HG02852 (cell line): ENCODE measurements around the gene ATP4B.

Experiments used
- ATAC-seq: cut with Tn5 transposase; IDR thresholded peaks from one replicate; pipeline ENCODE4 v1.9.1; 2021; ENCODE audit warnings: mild to moderate bottlenecking, moderate library complexity; ENCODE audit not compliant: unreplicated experiment

The ATP4B gene

DNA sequence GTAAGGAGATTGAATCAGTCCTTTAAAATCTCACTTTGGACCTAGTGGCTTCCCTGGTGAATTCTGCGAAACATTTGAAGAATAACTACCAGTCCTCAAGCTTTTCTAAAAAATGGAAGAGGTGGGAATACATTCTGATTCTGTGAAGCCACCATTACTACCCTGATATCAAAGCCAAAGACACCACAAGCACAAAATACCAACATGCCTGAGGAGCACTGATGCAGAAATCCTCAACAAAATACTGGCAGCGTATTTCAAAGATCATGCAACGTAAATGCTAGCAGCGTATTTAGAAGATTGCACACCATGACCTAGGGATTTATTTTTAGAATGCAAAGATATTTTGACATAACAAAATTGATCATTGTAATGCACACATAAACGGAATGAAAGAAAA lies 14.4 kb downstream of the ATP4B start:
- ATAC-seq: no peak

DNA sequence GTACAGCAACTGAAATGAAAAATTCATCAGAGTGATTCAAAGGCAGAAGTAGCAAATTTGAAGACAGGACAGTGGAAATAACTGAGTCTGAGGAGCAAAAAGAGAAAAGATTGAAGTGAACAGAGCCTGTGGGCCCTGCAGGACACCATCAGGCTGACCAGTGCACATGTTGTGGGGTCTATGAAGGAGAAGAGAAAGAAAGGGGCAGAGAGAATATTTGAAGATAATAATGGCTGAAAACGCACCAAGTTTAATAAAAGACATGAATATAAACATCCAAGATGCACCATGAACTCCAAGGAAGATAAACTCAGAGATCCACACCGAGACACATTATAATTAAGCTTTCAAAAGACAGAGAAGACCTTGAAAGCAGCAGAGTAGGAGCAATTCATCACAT lies 15.4 kb downstream of the ATP4B start:
- no peak for ATAC-seq

DNA sequence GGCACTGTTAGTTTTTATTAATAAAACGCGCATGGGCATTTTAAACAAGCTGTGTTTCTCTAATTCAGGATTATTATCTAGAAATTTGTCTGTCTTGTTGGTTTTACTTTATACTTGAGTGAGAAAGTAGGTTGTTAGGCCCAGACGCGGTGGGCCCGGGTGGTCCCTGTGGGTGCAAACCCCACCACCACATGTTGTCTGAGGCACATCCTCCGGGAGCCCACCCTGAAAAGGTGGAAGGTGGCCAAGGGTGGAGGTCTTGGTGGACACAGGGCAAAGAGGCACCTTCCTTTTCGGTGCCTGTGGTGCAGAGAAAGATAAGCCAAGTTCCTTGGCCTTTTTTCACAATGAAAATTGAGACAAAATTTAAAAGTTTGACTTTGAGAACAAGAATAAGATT lies 16.6 kb downstream of the ATP4B start:
- ATAC-seq: no peak

DNA sequence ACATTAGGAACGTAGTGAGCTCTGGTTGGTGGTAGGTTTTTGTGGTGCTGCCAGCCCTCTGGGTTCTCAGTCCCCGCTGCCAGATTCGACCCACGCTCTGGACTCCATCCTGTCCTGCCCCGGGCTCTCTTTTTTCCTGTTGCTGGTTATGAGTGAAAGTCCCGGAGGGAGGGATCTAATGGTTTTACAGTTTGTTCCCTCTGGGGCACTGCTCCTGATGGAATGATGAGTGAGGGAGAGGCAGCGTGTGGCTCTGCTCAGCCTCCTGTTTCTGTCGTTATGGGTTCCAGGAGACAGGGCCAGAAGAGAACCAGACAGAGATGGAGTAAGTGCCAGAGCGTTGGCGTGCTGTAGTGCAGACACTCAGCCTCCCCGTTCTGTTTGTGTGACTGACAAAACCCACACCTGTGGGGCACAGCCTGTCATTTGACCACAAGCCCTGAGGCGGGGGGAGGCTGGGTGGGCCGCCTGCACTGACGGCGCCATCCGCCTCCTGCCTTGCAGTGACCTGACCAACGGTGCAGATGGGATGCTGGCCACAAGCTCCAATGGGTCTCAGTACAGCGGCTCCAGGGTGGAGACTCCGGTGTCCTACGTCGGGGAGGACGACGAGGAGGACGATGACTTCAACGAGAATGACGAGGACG lies 18.3 kb downstream of the ATP4B start:
- ATAC-seq: no peak

DNA sequence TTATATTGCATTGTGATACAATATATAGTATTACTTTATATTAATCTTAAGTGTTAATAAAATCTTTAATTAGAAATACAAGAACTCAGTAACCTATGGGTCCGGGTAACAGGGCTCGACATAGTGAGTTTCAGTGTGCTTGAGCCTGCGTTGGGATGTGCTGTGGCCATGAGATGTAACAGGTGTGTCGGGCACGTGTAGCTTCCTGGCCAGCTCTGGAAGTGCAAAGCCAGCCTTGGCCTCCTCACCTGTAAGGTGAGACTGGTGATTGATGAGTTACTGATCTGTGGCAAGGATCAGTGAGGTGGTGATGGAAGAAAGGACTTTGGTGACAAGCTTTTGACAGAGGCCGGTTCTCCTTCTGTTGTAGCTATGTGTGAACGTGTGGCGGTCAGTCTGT lies 19.2 kb downstream of the ATP4B start:
- no peak for ATAC-seq

DNA sequence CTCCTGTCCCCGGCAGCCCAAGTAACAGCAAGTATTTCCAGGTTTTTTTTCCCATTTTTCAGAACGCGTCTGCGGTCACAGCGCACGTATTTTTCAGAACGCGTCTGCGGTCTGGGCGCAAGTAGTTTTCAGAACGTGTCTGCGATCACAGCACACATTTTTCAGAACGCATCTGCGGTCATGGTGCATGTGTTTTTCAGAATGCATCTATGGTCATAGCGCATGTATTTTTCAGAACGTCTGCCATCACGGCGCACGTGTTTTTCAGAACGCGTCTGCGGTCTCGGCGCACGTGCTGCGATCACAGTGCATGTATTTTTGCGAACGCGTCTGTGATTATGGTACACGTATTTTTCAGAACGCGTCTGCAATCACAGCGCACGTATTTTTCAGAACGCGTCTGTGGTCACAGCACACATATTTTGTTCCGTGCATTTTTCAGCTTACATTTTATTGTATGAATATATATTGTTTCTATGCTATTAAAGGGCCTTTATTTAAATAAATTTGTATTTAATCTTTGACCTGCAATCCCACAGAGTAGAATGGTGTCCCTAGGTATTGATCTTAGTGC lies 19.7 kb downstream of the ATP4B start:
- no peak for ATAC-seq

DNA sequence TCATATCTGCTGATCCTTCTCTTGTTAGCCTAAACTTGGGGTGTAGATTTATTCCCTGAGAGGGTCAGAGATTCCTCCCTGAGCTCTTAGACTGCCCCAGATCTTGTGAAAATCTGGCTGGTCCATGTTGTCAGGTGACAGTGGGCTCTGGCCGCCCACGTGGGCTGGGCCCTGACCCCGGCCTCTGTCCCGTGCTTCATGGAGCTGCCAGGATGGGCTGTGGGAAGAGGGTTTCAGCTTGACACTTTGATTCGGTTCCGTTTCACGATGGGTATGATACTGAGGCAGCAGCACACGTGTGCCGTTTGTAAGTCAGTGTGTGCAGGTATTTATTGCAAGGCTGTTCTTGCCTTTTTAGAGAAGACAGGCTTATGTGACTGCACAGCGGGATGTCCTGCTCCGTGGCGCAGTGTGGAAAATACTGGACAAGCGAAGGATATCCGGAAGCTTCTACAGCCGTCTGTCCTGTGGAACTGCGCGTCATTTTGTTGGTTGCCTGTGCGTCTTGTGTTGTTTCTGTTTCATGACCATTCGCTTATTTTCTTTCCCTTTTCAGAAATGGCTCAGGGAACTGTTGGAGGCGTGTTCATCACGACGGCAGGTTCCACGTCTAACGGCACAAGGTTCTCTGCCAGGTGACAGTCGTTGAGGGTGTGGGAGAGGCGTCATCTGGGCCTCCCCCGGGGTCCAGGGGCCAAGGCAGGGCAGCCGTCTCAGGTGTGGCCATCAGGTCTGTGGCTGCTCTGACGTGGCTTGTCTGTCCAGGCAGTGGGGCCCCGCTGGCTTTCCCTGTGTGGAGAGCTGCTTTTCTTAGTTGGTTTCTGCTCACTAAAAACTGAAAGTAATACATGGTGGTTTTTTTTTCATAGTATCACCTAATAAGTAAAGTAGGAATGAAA lies 20.5 kb downstream of the ATP4B start:
- ATAC-seq: no peak

DNA sequence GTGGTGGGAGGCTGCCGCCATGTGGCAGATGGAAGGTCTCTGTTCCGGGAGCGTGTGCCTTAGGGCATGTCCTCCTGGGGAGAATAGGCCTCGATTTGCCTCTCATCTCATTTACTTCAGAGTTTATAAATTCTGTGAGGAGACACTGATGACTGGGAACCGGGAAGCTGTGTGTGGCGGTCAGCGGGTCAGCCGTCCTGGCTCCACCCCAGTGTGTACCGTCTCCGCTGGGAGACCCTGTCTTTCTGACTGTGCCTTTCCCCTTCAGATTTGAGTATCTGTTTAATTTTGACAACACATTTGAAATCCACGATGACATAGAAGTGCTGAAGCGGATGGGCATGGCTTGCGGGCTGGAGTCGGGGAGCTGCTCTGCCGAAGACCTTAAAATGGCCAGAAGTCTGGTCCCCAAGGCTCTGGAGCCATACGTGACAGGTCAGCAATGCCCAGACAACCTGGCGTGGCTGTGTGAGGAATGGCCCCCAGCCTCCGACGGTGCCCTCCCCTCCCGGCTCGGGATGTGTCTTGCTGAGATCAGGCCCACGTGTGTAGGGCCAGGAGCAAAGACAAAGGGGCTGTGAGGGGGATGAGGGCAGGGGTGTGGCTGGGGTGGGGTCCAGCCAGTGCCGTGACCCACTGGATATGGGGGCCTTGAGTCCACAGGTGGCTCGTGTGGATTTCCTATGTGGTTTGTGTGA lies 21.6 kb downstream of the ATP4B start:
- no peak for ATAC-seq

DNA sequence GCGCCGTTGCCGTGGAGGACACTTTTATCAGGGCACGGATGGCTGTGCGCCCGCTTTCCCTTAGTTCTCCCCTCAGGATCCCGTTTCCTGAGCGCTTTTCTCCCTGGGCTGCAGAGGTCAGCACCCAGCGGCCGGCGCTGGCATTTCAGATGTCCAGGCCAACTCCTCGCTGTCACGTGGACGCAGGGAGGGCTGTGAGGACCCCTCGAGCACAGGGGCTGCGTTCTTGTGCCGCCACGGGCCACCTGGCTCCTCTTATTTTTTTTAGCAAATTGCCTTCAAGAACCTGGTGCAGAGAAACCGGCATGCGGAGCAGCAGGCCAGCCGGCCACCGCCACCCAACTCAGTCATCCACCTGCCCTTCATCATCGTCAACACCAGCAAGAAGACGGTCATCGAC lies 22.3 kb downstream of the ATP4B start:
- ATAC-seq: no peak

DNA sequence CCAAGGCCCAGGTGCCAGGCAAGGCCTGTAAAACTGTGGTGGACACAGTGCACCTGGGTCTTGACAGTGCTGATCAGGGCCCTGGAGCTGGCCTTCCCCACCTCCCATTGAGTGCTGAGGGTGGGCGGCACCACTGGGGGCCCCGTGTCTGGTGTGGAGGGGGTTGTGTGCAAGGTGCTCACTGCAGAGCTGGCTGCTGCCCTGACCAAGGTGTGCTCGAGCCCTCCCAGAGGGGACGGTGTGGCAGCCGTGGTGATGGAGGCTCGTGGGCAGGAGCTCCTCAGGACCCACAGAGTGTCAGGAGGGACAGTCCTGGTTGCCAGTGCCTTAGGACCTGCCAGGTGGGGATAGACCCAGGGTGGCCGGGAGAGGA lies 23.0 kb downstream of the ATP4B start:
- ATAC-seq: no peak

DNA sequence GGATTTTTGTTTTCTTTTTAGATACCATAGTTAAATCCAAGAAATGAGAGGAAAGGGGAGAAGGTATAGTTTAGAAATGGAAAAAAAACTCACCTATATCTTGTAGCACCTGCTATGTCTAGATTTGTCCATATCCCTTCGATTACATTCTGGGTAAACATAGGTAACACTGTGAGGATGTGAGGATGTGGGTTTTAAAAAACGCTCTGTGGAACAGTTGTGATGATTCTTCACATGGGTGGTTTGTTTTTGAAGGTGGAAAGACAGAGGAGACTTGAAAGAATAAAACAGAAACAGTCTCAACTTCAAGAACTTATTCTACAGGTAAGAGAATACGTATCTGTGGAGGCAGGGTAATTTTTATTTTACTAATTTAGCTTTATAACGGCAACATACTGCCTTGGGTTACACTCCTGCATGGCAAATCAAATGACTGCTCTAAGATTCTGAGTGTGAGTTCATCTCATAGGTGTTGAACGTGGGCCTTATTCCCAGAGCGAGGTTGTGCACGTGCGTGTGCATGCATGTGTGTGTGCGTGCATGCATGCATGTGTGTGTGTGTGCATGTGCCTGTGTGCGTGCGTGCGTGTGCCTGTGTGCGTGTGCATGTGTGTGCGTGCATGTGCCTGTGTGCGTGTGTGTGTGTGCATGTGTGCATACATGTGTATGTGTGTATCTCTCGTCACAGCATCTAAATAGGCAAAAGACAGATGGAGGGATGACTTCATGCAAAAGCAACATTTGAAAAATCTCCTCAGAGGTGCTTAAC lies 23.5 kb downstream of the ATP4B start:
- ATAC-seq: no peak

DNA sequence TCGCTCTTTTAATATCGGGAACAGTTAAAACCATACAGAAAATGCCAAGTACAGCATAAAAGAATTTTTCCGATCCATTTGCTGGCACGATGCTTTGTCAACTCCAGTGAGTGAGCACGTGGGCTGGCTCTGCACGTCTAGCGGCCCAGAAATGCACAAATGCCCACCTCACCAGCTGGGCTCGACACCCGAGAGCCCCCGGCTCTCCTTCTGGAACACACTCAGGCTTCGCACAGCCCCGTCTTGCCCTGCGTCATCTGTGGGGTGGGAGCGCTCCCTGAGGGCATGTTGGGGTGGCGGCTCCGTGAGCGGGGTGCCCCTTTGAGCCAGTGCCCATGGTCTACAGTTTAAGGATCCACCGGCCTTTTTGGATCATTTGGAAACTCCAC lies 24.5 kb downstream of the ATP4B start:
- no peak for ATAC-seq

DNA sequence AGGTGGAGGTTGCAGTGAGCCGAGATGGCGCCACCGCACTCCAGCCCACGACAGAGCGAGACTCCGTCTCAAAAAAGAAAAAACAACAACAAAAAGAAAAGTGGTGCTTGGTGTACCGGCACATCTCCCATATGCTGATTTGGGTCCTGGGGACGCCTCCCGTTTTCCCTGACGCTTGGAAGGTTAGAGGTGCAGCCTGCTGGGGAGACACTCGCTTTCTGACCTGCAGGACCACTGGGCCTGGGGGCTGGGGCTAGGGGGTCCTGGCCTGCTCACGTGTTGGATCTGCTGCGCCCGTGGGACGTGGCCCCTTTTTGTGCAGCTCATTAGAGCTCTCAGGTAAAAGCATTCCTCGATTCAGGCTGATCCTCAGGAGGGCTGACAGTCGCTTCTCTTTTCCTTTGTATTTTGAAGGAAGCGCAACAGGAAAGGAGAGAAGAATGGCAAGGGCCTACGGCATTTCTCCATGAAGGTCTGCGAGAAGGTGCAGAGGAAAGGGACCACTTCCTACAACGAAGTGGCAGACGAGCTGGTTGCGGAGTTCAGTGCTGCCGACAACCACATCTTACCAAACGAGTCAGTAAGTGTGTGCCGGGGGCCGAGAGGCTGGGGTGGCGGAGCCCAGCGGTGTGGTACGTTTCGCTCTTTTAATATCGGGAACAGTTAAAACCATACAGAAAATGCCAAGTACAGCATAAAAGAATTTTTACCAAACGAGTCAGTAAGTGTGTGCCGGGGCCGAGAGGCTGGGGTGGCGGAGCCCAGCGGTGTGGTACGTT lies 25.1 kb downstream of the ATP4B start:
- no peak for ATAC-seq

DNA sequence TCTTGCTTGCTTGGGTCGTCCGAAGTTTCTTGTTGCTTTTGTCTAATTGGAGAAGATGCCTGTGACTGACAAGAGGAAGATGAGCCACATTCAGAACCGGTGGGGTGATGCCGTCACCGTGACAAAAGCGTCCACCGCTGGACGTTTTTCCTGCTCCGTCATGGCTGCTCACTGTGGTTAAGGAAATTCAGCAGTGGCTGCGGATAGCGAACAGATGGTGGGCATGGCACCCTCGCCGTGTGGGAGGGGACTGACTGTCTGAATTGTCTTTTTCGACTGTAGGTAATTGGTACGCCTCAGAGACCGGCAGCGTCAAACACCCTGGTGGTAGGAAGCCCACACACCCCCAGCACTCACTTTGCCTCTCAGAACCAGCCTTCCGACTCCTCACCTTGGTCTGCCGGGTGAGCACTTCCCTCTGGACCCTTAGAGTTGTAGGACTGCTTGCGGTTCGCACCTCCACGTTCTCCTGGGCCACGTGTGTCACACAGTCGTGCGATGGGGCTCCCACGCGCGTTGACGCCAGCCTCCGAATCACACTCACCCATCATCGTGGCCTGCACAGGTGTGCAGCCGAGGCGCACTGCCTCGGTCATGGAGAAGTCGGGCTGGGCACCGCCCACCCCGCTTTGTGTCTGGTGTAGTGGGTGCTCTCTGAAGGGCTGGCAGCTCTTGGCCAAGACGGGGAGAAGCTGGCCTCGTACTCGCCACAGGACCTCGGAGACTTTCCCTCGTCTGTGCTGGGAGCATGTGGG lies 26.5 kb downstream of the ATP4B start:
- ATAC-seq: no peak

DNA sequence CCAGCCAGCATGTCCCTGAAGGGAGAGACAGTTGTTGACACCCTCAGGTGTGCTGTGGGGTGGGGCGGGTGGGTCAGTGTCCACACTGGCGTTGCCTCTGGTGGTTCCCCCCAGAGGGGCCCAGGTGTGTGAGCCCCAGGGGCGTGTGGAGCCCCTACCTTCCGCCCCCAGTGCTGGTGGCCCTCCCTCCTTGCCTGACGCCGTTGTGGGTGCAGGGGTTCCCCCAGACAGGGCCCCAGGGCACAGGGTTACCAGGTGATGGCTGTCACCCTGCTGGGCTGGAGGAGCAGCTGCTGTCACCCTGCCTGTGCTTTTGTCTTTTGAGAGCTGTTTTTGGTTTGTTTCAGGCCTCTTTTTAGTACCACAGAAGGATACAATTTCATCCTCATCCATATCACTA lies 27.2 kb downstream of the ATP4B start:
- no peak for ATAC-seq

DNA sequence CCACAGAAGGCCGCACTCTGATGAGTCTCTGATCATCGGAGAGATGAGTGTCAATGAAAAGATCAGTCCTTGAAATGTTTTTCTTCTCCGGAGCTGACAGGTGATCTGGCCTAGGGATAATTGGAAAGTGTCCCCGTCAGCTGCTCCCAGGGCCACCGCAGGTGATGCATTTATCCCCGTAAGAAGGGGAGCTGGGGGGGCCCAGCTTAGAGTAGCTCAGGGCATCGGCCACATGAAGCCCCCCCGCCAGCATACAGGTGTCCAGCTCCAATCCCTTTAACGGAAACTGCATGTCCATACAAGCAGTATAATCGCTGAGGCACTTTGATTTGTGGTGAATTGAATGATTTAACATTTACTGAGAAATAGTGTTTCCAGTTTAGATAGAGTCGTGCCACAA lies 27.7 kb downstream of the ATP4B start:
- no peak for ATAC-seq

DNA sequence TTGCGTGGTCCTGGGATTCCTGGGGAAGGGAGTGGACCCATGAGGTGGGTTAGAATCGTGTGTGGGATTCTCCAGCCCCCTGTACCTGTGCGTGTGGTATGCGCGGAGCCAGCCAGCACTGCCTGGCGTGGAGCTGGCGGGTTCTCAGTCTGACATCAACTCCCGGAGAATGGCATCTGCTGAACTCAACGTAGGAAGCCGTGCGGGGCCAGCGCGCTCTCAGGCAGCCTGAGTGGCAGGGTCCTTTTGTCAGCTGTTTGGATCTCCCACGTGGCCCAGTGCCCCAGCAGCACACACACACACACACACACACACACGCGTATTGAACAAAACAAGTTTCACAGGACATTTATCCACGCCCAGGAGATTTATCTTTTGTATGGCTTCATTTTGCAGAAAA lies 28.1 kb downstream of the ATP4B start:
- ATAC-seq: no peak

DNA sequence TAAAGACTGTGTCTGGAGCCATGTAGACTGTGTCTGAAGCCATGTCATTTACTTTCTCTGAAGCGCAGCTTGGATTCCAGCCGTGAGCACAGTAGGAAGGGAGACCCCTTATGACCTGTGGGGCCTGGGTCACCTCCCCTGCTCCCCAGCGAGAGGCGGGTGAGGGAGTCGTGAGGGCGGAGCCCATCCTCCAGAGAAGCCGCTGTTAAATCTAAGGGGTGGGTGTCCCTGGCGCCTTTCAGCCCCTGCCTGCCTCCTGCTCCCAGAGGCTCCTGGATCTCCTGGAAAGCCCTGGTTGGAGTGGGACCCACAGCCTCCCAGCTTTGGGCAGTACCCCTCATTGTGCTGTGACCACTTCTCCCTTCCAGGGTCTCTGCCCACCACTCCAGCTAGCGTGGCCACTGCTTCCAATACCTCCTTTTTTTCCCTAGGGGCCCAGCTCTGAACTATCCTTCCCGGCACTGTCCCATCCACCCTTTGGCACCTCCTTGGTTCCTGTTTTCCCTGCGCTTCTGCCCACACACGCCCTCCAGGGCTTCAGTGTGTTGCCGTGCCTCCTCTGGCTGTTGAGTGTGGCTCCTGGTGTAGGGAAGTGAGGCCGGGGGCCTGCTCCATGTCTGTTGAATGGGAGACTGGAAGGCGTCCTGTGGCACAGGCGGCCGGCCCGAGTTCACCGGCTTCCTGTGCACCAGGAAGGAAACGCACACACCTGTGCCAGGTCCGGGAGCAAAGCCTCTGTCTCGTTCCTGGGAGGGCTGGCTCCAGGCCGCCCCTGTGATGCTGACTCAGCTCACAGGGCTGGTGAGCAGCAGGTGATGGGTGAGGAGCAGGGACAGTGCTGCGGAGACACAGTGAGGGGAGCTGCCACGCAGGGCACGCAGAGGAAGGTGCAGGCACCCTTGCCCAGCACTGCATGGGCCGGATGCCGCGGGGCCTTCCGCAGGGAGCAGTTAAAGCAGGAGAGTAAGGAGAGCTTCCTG lies 29.4 kb downstream of the ATP4B start:
- no peak for ATAC-seq
